ELF-1 (cell line): ENCODE measurements around the gene HTRA1.

Source experiments
- DNase-seq: peaks from one replicate; pipeline ENCODE4 v3.0.0-alpha.2; 2016; ENCODE audit warnings: low read depth, low spot score

HTRA1 gene

DNA sequence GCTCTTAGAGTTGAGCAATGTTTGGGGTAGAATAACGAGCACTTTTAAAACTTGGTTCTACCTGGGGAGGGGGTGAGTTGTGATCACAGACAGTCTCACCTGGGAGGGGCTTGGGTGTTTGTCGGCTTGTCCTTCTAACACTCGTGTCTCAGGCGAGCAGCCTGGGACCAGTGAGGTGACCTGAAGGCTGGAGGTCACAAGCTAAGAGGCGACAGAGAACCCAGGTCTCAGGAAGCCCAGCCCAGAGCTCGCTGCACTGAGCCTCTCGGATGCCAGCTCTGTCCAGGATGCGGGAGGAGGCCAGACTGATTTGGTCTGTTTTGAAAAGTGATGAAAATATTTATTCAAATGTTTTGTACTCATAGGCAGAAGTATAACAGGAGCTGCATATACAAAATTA is 11.8 kb downstream of the HTRA1 start:
- DNase-seq = no peak

DNA sequence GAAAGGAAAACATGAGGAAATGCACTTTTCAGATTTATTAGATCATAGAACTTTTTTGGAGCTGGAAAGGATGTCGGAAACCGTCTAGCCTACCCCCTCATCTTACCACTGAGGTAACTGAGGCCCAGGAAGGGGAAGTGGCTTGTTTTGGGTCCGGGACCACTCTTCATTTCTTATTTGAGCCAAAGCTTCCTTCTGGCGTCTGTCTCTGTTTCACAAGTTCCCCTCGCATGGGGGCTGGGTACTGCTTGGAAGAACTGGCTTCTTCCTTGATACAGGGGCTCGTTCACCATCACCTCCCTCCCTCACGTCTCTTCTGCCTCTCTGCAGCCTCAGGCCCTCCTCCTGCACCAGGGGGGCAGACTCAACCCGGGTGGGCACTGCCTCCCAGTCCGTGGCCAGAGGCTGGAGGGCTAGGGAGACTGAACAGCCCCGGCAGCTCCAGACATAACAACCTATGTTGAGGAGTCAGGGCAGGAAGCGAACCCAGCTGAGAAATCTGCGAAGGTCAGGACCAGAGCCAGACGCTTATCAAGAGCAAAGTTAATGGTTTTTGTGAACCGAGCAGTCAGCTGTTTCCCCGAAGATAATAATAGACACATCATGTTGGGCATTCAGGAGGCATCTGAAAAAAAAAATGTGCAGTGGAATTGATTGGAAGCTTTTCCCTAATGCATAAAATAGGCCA is 12.9 kb downstream of the HTRA1 start:
- DNase-seq = no peak

DNA sequence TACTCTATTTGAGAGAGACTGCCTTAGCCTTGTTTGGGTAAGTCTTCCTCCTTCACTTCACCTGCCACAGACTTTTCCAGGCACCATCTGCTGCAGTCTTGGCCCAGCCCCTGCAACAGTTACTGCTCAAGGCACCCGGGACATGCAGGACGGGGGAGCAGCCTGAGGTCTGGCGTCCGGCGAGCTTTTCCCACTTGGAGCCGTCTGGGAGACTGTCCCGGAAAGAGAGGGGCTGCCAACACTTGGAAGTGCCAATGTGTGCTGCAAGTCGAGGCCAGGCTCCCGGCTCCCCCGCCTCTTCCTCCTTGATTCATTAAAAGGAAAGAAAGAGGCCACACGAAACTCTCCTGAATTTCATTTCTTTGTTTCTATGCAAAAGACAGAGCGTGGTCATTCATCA is 13.7 kb downstream of the HTRA1 start:
- no peak for DNase-seq

DNA sequence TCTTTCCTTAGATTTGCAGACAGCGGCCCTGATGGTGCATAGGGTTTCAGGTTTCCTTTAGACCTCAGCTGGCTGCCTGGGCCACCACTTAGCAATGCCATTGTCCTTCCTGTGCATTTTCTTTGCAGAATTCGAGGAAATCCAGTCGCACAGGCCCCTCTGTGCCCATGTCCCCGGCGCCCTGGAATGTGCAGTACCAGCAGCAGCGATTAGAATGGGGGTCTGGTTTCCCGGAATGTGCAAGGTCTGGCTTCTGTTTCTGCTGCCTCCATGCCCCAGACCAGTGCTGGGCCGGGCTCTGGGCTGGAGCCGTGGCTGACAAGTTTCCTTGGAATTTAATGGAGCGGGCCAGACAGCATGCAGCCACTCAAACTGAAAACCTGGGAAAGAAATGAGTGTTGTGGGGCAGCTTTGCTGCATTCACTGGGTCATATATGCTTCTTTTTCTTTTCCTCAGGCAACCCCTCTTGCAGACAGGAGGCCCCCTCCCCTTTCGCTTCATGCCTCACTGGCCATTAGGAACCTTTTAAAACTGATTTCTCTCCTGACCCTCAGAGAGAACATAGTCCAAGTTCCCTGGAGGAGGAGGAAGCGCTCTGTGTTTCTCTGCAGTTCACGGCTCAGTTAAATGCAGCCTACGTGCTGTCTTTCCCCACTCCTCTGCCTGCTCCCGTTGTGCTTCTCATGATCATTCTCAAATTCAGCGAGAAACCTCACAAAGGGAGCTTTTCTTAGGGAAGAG is 14.4 kb downstream of the HTRA1 start:
- peak; percentile 90 for DNase-seq

DNA sequence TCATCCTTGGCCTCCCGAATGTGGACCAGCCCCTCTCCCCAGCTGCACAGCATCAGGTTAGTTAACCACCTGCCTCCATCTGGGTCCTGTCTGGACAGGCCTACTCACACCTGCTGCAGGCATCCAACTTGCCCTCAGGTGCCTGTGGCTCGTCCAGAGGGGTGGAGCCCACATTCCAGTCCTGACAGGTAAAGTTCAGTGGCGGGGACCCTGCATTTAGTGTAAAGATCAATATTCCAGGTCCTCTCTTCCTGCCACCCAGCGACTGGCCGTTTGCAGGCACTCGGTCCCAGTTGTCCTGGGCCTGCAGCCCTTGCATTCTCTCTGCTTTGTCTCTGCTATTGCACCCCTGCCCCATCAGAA is 15.0 kb downstream of the HTRA1 start:
- peak; percentile 59 for DNase-seq

DNA sequence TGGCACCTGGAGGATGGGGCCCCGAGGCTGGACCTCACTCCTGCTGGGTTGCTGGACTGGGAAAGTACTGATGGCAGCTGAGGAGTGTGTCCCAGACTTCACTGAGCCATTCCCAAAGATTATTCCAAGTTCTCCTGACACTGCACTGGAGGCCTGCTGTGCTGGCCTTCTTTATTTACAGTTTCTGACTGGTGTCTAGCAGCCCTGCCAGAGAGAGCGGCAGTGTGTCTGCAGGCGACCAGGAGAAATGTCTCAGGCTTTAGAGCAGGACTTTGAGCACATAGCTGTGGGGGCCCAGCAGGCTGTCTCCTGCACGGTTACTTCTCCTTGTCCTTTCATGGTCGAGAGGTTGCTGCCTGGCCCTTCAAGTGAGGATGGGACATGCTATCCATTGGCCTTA is 16.1 kb downstream of the HTRA1 start:
- peak; percentile 44 for DNase-seq

DNA sequence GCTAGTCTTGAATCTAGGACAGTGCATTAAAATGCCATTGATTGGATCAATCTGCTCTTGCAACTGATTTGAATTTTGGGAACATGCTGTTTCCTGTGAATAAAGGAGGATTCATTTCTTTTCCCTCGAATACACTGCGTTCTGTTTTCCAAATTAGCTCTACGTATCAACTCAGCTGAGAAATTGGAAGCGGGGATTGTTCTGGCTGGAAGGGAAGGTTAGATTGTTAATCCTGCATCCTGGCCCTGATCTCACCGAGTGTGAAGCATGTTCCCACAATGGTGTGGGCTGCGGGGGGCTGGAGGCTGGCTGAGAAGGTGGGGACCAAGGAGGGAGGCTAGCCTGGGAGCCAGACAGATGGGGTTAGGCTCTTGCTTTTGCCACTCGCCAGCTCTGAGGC is 17.6 kb downstream of the HTRA1 start:
- no peak for DNase-seq

DNA sequence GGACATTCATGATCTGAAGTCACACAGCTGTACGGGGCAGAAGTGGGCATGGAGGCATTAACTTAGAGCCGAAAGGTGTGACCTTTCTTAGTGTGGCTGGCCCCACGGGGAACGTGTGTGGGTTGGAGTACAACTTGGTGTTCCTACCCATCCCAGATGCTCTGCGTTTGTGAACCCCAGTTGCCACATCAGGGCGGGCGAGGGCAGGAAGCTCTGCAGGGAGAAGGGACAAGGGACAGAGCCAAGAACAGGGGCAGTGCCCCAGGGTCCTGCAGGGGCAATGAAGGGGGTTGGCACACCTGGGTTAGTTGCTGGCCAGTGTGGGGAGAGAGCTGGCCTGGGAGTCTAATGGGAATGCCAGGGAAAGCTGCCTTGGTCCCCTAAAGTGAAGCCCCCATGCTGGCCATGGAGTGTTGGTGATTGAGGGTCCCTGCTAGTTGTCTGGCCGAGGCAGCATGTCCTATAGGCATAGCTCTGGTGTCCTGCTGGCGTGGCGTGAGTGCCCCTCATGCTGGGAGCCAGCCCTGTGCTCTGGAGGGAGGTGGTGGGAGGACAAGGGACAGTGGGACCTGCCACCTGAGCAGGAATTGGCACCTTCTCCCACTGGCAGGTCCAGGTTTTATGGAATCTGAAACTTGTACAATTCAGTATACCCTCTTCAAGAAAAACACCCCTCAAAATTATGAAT is 18.9 kb downstream of the HTRA1 start:
- no peak for DNase-seq

DNA sequence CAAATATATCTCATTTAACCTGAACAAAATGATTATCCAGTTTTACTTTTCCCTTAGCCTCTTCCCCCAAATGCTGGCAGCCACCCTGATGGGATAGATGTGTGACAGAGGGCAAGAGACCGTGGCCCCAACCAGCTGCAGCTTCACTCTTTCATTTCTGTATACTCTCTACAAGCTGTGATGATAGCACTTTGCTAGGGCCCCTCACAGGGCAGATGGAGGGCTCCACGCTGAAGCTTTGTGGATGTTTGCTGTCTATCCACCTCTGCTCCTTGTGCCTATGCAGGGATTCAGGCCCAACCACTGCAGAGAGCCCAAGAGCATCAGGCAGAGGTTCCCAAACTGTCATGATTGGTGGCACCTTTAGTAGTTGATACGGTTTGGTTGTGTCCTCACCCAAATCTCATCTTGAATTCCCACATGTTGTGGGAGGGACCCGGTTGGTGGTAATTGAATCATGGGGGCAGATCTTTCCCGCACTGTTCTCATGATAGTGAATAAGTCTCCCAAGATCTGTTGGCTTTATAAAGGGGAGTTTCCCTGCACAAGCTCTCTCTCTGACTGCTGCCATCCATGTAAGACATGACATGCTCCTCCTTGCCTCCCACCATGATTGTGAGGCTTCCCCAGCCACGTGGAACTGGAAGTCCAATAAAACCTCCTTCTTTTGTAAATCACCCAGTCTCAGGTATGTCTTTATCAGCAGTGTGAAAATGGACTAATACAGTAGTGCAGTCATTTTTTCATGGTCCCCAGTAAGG is 20.1 kb downstream of the HTRA1 start:
- DNase-seq = no peak

DNA sequence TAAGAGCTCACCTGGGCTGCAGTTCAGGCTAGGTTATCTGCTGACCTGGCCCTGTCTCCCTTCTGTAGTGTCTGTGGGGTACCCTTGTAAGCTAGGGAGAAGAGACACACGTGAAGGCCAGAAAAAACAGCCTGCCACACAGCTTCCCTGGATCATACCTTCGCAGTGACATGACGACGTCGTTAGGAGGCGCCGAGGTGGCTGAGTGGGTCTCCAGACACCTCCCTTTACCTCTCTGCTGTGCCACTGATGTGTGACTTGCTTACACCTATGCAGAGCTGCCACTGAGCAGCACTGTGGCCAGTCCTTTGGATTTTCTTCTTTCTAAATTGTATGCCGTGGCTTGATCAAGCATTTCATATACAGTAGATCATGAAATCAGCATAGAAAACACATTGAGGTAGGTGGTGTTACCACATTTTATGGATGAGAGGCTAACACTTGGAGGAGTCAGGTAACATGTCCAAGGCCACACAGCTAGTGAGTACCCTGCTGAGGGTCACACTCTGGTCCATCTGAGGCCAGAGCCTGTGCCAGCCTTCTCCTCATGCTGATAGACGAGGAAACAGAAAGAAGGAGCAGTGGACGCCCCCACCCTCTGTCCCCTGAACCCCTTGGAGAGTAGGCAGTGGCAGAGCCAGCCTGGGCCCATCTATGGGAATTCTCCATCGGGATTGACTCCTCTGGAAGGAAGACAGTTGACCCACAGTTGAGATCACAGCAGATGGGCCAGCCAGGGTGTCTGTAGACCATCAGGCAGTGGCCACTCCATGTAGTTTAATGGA is 23.1 kb downstream of the HTRA1 start:
- DNase-seq = no peak

DNA sequence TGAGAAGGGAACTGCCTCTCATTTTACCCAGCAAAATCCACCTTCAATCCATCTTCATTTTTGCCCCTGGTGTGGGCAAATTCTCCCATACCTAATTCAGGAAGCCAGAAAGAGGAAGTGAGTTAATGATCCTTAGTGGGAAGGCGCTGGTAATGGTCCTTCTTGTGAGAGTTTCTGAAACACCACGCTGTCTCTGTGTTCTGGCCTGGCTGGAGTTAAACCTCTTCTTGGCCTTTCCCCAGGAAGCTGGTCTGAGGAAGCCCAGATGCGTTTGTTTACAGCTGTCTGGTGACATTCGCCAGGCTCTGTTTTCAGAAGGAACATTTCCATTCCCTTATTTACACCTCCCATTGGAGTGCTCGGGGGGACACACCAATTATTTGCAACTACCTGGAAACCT is 24.3 kb downstream of the HTRA1 start:
- peak; percentile 83 for DNase-seq

DNA sequence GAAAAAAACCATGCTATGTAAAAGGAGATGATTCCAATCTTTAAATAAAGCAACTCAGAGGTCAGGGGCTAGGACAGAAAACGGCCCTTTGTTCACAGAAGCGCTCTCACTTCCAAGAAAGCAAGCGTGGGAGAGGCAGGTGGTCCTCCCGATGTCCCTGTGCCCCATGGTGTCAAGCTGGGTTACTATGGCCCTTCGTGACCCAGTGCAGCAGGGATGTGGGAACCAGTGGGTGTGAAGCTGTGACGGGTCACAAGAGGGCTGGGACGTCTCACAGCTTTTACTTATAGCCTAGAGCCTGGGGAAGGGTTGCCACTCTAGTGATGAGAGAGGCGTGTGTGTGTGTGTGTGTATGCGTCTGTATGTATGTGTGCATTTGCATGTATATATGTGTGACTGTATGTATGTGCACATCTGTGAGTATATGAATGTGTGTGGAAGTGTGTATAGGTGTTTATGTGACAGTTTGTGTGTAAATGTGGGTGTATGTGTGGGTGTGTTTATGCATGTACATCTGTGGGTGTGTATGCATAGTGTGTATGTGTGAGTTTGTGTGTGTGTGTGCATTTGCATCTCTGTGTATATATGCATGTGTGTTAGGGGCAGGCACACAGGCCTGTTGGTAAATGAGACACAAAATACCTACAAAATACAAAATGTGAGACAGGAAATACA is 25.2 kb downstream of the HTRA1 start:
- no peak for DNase-seq

DNA sequence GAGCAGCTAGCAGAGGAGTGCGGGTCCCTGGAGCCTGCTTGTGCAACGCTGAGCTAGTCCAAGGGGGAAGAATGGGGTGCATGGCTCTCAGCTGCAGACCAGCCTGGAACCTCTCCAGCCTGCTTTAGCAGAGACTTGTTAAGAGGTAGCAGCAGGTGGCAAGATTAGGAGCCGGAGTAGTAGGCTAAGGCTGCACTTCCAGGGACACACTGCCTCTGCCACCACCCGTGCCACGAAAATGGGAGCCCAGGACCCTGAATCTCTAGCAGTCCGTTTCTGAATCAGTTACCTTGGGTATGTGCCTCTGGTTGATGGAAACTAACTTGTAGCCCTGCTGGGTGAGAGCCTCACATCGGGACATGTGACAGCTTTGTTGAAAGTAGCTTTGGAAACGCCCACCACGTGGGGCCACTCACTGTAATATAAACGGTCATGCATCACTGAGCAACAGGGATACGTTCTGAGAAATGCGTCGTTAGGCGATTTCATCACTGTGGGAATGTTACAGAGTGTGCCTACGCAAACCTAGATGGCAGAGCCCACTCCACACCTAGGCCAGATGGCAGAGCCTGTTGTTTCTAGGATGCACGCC is 25.9 kb downstream of the HTRA1 start:
- DNase-seq = no peak

DNA sequence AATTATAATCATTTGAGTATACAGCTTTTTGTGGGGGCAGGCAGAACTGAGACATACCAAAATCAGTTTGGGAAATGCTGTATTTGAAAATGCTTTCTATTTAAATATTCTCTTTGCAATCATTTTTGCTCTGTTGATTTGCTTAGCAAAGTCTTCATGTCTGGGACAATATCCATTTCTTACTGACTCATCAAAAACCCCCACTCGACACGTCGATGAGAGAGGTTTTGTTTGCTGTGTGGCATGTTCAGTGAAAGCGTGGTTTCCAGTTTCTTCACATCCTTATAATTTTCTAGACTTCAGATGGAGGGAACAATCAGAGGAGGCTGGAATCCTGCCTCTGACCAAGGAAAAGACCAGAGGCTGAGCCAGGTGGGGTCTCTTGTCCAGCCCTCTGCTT is 28.9 kb downstream of the HTRA1 start:
- DNase-seq = no peak

DNA sequence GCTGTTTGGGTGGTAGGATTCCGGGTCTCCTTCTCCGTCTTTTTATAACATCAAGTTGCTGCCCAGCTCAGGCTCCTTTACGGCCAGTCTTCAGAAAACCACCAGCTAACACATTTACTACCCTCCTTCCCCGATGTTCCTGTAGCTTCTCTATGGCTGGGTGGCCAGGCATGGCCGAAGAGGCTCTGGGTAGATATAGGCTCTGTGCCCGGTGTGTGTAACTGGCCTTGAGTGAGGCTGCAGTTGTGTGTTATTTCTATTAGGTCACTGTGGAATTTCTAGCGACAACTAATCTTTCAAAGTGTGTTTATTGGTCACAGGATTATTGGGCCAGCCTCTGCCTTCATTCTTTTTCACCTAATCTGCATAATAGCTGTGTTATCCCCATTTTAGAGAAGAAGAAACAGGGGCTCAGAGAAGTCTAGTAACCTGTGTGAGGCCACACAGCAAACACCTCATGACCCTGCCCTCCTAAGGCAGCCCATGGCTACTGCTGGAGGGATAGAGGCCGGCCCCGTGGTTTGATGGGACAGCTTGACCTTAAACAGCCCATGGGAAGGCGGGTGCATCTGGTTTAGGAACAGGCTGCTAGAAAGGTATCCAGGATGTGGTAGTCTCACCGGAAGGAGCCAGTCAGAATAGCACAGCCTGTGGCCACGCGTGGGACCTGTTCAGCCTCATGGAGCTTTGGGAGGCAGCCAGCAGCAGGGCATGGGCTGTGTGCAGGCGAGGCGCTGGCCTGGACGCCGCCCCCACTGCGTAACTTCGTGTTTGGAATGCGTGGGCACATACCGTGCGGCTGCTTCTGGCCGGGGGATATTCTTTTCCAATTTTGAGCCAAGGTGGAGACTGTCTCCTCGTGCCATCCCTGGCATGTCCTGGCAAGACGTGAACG is 29.7 kb downstream of the HTRA1 start:
- peak; percentile 31 for DNase-seq

DNA sequence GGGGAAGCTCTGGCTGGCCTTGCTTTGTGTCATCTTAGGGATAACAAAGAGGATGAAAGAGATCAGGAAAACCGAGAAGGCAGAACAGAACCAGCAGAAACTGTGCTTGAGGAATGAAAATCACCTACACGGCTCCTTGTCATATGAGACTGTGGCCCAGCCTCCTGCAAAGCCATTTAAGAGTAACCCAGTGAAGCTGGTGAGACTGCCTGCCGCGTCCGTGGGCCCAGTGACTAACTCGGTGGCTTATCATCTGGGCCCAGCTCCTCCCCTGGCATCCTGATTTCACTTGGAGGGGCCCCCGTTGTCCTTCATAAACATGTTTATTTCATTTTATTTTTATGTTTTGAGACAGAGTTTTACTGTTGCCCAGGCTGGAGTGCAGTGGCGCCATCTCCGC is 30.7 kb downstream of the HTRA1 start:
- DNase-seq = no peak

DNA sequence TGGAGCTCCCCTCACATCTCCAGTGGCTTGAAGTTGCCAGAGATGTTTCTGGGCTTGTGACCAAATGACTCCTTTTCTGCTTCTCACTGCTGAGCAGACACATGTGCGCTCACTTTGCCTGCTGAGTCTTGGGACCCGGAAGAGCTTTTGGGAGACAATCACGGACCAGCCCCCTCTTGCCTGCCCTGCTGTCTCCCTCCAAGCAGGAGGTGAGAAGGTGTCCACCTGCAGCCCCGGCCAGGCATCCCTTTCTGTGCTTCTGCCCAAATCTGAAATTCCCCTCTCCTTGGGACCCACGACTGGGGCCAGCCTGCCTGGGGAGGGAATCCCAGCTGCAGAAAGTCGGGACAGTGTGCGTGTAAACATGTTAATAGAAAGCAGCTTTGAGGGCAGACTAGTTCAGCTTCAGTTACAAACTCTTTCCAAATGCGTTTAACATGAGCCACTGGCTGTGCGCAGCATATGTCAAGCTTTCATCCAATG is 31.7 kb downstream of the HTRA1 start:
- DNase-seq = no peak

DNA sequence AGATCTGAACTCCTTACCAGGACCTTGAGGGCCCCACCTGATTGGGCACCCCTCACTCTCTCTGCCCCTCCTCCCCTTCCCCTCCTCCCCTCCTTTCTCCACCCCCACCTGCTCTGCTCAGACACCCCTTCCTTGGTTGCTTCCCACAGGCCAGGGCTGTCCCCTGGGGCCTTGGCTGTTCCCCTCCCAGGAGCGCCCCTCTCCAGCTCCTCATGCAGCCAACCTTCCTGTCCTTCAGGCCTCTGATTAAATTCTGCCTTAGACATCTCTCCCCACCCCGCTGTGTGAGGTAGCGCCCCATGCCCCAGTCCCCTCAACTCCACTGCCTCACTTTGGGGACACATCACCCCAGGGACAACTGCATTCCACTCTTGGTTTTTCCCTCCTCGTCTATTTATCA is 32.4 kb downstream of the HTRA1 start:
- DNase-seq = no peak

DNA sequence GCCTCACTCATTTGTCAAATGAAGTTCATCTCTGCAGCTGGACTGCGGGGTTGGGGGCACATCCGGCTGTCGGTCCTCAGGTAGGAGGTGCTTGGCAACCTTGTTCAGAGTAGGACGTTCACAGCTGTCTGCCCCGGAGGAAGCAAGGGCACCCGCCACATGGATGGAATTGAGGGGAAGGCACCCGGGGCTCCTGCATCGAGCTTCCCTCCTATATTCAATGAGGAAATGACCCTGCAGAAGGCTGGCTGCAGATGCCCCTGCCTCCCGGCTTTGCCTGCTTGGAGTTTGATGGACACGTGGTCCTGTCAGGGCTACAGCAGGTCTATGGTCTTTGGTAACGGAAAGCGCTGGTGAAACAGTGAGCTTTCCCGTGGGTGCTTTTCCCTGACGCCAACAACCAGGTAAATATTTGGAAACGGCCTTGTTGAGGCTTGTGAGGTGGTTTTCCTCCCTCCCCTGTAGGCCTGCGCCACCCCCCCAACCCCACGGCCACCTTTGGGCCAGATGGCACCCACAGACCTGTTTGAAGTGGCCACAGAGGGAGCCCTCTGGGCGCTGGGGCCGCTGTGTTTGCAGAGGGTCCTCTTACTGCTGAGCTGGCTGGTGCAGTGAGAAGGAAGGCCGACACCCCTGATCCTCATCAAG is 32.9 kb downstream of the HTRA1 start:
- no peak for DNase-seq
